GM12865 (cell line): ENCODE results near the gene AKAP13.

Experiments
- DNase-seq: peaks from one replicate; pipeline ENCODE4 v3.0.0; 2010; ENCODE audit warnings: low read depth
- H3K4me3 ChIP-seq: 2 replicates; pipeline ENCODE4 v1.5.1; 2011; ENCODE audit warnings: mild to moderate bottlenecking, low read depth, low read length, control low read depth
- CTCF ChIP-seq: IDR thresholded peaks from 2 replicates; pipeline ENCODE4 v1.5.1; 2011; ENCODE audit warnings: low read length, control low read depth, low read depth, inconsistent platforms; ENCODE audit not compliant: insufficient read depth; ENCODE audit errors: missing control alignments

The AKAP13 gene

GRCh38 chr15:85630311-85630710 is 249.9 kb downstream of the AKAP13 start:
- no peak for DNase-seq
- TF ChIP-seq CTCF = no peak

GRCh38 chr15:85631018-85631417 is 250.6 kb downstream of the AKAP13 start:
- no peak for TF ChIP-seq CTCF
- DNase-seq = no peak
- H3K4me3 ChIP-seq = no peak overlapping the region

More at GRCh38 chr15:85630311-85630710, 249.9 kb downstream of the AKAP13 start:
- H3K4me3 ChIP-seq = no peak overlapping the region

GRCh38 chr15:85632014-85632413 is 251.6 kb downstream of the AKAP13 start:
- DNase-seq = no peak
- no peak for TF ChIP-seq CTCF
- no peak overlapping the region for H3K4me3 ChIP-seq

GRCh38 chr15:85633859-85634258 is 253.5 kb downstream of the AKAP13 start:
- TF ChIP-seq CTCF = no peak
- no peak for DNase-seq
- no peak overlapping the region for H3K4me3 ChIP-seq

GRCh38 chr15:85636351-85636750 is 255.9 kb downstream of the AKAP13 start:
- H3K4me3 ChIP-seq = no peak overlapping the region
- TF ChIP-seq CTCF = no peak
- no peak for DNase-seq

- no peak overlapping the region for H3K4me3 ChIP-seq
- no peak for DNase-seq
- TF ChIP-seq CTCF = no peak
These were observed 259.5 kb downstream of the AKAP13 start for GRCh38 chr15:85639752-85640381.

GRCh38 chr15:85642065-85642692 is 261.8 kb downstream of the AKAP13 start:
- H3K4me3 ChIP-seq = no peak overlapping the region
- TF ChIP-seq CTCF = no peak
- DNase-seq = no peak
